SW480 (cell line): ENCODE measurements around the gene COA5.
A peak's percentile ranks its signal among the peaks of the same experiment; 100 is the strongest.

Experiments
- DNase-seq: peaks from one replicate; pipeline ENCODE4 v3.0.0-alpha.2; 2016; ENCODE audit warnings: low spot score

The COA5 gene

GRCh38 chr2:98571796-98572195 lies 36.5 kb downstream of the COA5 start:
- DNase-seq: no peak

GRCh38 chr2:98571121-98571701 lies 37.1 kb downstream of the COA5 start:
- no peak for DNase-seq

- no peak for DNase-seq
Measured at GRCh38 chr2:98570356-98570755, 38.0 kb downstream of the COA5 start.

GRCh38 chr2:98569915-98570314 lies 38.4 kb downstream of the COA5 start:
- no peak for DNase-seq

GRCh38 chr2:98569197-98569793 lies 39.0 kb downstream of the COA5 start:
- no peak for DNase-seq

GRCh38 chr2:98568161-98568956 lies 40.0 kb downstream of the COA5 start:
- no peak for DNase-seq

GRCh38 chr2:98565941-98566340 lies 42.4 kb downstream of the COA5 start:
- no peak for DNase-seq

GRCh38 chr2:98565286-98565860 lies 42.9 kb downstream of the COA5 start:
- peak; percentile 68 for DNase-seq

GRCh38 chr2:98564541-98565132 lies 43.7 kb downstream of the COA5 start:
- DNase-seq: peak; percentile 50

- no peak for DNase-seq
Measured at GRCh38 chr2:98563394-98563793, 44.9 kb downstream of the COA5 start.

- no peak for DNase-seq
Measured at GRCh38 chr2:98561902-98562695, 46.2 kb downstream of the COA5 start.

- DNase-seq: no peak
Measured at GRCh38 chr2:98561018-98561417, 47.3 kb downstream of the COA5 start.

GRCh38 chr2:98560256-98560771 lies 48.0 kb downstream of the COA5 start:
- DNase-seq: no peak

GRCh38 chr2:98559581-98559980 lies 48.7 kb downstream of the COA5 start:
- DNase-seq: no peak

GRCh38 chr2:98558852-98559530 lies 49.3 kb downstream of the COA5 start:
- DNase-seq: no peak

- no peak for DNase-seq
Measured at GRCh38 chr2:98556344-98557033, 51.8 kb downstream of the COA5 start.

- DNase-seq: no peak
Measured at GRCh38 chr2:98555696-98556095, 52.6 kb downstream of the COA5 start.

GRCh38 chr2:98554116-98554861 lies 54.0 kb downstream of the COA5 start:
- no peak for DNase-seq

- DNase-seq: no peak
Measured at GRCh38 chr2:98552499-98553179, 55.7 kb downstream of the COA5 start.
